ENCODE data around the gene PLPPR3.

GRCh38 chr19:765179-765738 lies 56.5 kb downstream of the PLPPR3 start:
- no peak for TF ChIP-seq CTCF (optimal IDR thresholded peaks at IDR 0.05 in 1 of 3, IDR thresholded peaks at IDR 0.05 in 1 of 3, conservative IDR thresholded peaks at IDR 0.05 in 1 of 3; ENCODE audit: extremely low read depth in 1 of 3, insufficient read depth in 2 of 3, low read length in 3 of 3)
- no peak for TF ChIP-seq EZH2 (IDR thresholded peaks at IDR 0.05; ENCODE audit: low read length)

All from keratinocyte (primary cell).